Activated naive CD8-positive, alpha-beta T cell treated with anti-CD3 and anti-CD28 coated beads for 36 hours (primary cell): ENCODE results near the gene PARVG. TPM values are rescaled to one million over a fixed set of nuclear protein-coding genes. Genes with fewer than 3 reads are reported as not detected.
"Not testable (repeated sequence)": the region's sequence is repeated elsewhere in the genome, so short reads cannot be mapped to it uniquely, and the experiment has no call there.

ENCODE experiments used
- DNase-seq: peaks from one replicate; pipeline ENCODE4 v3.0.0; 2021
- H3K27ac Mint-ChIP-seq: one replicate; pipeline ENCODE4 v1.8.0; 2022; ENCODE audit warnings: mild to moderate bottlenecking, moderate library complexity, mixed read lengths
- H3K27me3 Mint-ChIP-seq: one replicate; pipeline ENCODE4 v1.8.0; 2022; ENCODE audit warnings: mild to moderate bottlenecking, mixed read lengths
- H3K36me3 Mint-ChIP-seq: one replicate; pipeline ENCODE4 v1.8.0; 2021; ENCODE audit warnings: mild to moderate bottlenecking, mixed read lengths
- H3K4me1 Mint-ChIP-seq: one replicate; pipeline ENCODE4 v1.8.0; 2021; ENCODE audit warnings: mixed read lengths
- H3K4me3 Mint-ChIP-seq: one replicate; pipeline ENCODE4 v1.8.0; 2022; ENCODE audit warnings: mild to moderate bottlenecking, moderate library complexity, mixed read lengths
- H3K9me3 Mint-ChIP-seq: one replicate; pipeline ENCODE4 v1.8.0; 2022; ENCODE audit warnings: mixed read lengths
- total RNA-seq, 2 experiments: library from RNA; stranded (reverse); gene quantifications; one replicate each; pipeline ENCODE4 v1.2.3, GENCODE V29; 2021

Gene PARVG
- total RNA-seq, 2 experiments from 2014 or later = 68.7 to 72.9 TPM

DNA sequence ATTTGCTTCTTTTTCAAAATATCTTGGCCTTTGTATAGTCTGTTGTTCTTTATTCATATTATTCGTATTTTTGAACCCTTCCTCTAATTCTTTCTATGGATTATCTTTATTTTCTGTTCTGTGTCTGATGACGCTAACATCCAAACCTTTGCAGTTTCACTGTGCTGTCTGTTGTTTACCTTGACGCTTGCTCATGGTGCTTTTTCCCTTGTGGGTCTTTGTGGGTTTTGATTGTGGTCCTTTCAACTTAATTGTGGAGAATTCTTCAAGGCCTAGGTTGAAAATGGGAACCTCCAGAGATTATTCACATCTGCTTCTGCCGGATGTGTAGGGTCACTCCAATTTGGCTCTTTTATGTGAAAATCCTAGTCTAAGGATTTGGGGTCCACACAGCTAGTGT lies 34.6 kb downstream of the PARVG start:
- Mint-ChIP-seq H3K27me3 (no peaks in the 10 kb centered on the region), H3K9me3 (peaks cover 4% of the 10 kb centered on the region), H3K27ac (no peak overlapping the region), H3K4me1 (no peaks in the 10 kb centered on the region), H3K4me3 (no peak overlapping the region), H3K36me3 (peaks cover 10% of the 10 kb centered on the region)
- DNase-seq = no peak

DNA sequence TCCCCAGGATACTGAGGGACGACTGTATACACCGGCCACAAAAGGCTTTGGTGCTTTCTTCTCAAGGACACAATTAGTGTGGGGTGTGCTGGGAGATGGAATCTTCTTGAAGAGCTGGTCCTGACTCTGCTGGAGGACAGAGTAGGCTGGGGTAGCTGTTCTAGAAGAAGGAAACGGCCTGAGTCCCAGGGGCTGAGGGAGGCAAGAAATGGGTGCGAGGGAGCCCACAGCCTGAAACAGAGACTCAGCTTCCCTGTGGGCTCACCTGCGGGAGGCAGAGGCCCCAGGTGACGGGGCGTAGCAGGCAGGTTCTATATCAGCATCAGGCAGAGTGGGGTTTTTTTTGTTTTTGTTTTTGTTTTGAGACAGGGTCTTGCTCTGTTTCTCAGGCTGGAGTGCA lies 36.6 kb downstream of the PARVG start:
- Mint-ChIP-seq H3K9me3 (no peaks in the 10 kb centered on the region), H3K27ac (no peak overlapping the region), H3K27me3 (no peaks in the 10 kb centered on the region), H3K4me1 (no peaks in the 10 kb centered on the region), H3K36me3 (no peaks in the 10 kb centered on the region), H3K4me3 (no peak overlapping the region)
- DNase-seq = no peak

DNA sequence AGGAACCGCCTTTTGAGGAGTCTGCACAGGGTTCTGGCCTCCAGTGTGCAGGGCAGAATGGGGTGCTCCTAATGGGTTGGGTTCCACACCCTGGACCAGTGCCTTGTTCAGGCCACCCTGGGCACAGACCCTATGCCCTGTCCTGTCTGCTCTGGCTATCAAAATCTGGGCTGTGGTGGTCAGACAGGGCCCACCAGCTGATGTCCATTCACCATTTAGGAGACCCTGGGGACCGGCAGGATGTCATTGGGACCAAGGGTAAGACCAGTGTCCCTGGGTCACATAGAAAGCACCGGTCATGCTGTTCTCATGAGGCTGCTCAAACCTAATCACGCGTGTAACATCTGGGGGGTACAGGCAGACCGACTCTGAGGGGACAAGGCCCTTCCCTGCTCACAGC lies 37.3 kb downstream of the PARVG start:
- Mint-ChIP-seq H3K36me3 (no peaks in the 10 kb centered on the region), H3K27ac (no peak overlapping the region), H3K4me3 (no peak overlapping the region), H3K27me3 (no peaks in the 10 kb centered on the region), H3K4me1 (no peaks in the 10 kb centered on the region), H3K9me3 (no peaks in the 10 kb centered on the region)
- DNase-seq = no peak

DNA sequence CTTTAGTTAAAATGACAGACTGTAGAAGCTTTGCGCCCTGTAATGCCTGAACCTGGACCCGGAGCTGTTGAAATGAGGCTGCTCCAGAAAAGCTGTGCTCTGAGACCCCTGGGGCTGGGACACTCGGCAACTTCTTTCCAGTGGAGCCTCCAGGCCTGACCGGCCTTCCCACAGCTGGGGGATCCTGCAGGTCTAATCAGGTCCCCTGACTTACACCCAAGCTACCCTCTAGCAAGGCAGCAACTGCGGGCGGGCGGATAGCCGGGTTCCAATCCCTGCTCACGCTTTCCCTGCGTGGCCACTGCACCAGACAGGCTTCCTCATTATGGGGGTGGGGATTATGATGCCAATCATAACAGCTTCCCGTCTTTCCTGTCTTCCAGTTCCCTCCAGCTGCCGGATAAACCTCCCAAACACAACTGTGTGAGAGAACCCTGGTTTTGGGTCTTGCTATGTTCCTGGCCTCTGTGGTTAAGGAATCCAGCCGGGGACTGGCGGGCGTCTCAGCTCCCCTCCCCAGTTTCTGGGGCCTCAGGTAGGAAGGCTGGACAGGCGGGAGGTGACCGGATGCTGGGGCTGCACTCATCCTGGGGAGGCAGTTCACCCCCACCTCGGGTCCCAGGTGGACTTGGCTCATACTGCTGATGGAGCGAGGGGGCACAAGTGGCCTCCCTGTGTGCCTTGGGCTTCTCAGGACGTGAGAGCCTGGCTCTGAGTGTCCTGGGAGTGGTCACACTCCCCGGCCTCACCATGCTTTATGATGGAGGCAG lies 38.6 kb downstream of the PARVG start:
- Mint-ChIP-seq H3K27ac (no peak overlapping the region), H3K27me3 (no peaks in the 10 kb centered on the region), H3K36me3 (no peaks in the 10 kb centered on the region), H3K4me3 (no peak overlapping the region), H3K4me1 (no peaks in the 10 kb centered on the region), H3K9me3 (no peaks in the 10 kb centered on the region)
- no peak for DNase-seq

DNA sequence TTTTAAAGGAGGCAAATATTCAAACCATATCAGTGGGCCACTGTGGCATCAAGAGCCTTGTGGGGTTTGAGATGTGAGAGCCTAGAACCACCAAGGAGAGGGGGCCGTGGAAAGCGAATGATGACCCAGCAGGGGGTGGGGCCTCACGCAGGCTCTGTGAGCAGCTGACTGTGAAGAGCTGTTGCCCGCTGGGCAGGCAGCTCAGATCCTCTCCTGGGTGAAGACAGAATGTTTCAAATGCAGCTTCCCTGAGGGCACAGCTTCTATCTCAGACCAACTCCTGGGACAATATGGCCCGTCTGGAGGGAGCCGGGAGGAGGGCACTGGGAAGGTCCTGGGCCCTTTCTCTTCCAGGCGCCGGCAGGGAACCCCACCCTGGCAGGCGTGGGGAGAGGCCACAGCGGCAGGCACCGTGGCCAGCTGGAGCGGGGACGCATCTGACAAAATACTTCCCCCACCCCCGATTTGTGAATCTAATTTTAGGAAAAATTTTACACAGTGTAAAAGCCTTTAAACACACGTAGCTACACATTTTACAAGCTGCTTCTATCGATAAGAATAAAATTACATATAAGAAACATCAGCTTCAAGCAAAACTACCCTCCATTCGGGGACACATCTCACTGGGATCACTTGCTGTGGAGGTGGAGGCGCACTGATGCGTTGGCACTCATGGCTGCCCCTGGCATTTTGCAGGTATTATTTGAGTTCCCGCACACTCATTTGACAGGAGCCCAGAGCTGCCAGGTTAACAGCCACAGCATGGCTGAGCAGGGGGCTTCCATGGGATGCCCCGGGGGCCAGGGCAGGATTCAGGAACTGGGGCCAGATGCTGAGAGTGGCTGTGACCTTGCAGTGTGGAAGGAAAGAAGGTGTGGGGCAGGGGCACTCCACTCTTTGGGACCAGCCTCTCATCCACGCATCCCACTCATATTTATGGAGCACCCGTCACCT lies 40.3 kb downstream of the PARVG start:
- Mint-ChIP-seq H3K27me3 (no peaks in the 10 kb centered on the region), H3K9me3 (no peaks in the 10 kb centered on the region), H3K27ac (no peak overlapping the region), H3K4me1 (no peaks in the 10 kb centered on the region), H3K36me3 (no peaks in the 10 kb centered on the region), H3K4me3 (no peak overlapping the region)
- DNase-seq = no peak

DNA sequence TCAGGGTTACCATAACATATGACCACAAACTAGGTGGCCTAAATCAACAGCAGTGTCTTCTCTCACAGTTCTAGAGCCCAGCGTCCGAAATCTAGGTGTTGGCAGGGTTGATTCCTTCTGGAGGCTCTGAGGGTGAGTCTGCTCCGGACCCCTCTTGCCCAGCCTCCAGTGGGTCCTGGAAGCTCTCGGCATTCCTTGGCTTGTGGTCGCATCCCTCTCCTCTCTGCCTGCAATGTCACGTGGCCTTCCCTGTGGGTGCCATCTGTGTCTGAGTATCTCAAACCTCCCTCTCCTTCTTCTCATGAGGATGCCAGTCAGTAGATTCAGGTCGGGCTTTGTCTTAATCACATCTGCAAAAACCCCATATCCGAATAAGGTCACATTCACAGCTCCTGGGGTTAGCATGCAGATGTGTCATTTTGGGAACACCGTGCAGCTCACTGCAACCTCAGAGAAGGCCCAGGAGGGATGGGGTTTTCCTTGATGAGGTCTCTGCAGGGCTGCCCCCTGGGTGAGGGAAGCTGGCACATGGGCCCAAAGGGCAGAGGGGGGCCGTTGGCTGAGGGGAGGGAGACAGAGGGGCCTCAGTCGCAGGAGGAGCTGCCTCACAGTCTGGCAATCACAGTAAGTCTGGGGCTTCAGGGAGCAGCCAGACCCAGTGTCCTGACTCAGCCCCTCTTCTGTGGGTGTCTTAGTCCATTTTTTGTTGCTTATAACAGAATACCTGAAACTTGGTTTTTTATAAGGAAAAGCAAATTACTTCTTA lies 41.2 kb downstream of the PARVG start:
- Mint-ChIP-seq H3K36me3 (no peaks in the 10 kb centered on the region), H3K4me1 (no peaks in the 10 kb centered on the region), H3K27me3 (peaks cover under 1% of the 10 kb centered on the region), H3K27ac (no peak overlapping the region), H3K9me3 (no peaks in the 10 kb centered on the region), H3K4me3 (no peak overlapping the region)
- DNase-seq = no peak

DNA sequence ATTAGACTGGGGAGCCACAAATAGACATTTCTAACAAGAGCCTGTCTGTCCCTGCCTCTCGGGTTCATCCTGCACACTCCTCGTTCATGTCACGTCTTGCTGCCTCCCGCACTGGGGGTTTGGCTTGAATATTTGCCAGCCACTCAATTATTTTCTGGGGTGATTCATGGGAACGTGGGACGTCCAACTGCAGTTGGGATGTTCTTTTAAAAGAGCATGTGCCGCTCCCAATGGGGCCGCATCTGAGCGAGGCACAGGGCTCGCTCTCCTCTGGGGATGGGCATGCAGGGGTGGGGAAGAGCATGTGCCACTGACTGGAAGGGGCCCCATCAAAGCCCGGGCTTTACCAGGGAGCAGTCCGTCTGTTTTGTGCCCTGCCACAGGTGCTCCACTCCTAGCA lies 43.4 kb downstream of the PARVG start:
- no peak overlapping the region for H3K4me3 Mint-ChIP-seq
- H3K9me3 Mint-ChIP-seq = peaks cover under 1% of the 10 kb centered on the region
- H3K36me3 Mint-ChIP-seq = no peaks in the 10 kb centered on the region
- peaks cover 3% of the 10 kb centered on the region for H3K27me3 Mint-ChIP-seq
- H3K27ac Mint-ChIP-seq = no peak overlapping the region
- DNase-seq = no peak
- no peaks in the 10 kb centered on the region for H3K4me1 Mint-ChIP-seq

DNA sequence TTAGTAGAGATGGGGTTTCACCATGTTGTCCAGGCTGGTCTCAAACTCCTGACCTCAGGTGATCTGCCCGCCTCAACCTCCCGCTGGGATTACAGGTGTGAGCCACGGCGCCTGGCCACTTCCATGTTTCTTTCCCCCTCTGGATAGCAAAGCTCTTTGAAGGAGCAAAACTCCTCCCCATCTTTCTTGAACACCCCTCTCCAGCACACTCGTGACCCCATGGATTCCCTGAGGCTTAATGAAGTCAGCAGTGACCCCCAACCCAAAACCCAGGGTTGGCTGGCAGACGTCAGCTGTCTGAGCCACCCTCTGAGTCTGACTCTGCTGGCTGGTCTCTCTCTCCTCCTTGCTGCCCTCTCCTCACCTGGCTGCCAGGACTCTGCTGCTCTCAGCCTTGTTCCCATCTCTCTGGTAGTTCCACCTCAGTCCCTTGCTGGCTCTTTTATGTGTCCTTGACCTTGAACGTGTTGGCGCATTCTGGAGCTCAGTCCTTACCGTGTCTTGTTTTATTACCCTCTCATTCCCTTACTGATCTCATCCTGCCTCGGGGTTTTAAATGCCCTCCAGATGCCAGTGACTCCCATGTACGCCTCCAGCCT lies 44.5 kb downstream of the PARVG start:
- H3K27ac Mint-ChIP-seq = no peak overlapping the region
- no peak for DNase-seq
- no peaks in the 10 kb centered on the region for H3K4me1 Mint-ChIP-seq
- no peaks in the 10 kb centered on the region for H3K36me3 Mint-ChIP-seq
- peaks cover 3% of the 10 kb centered on the region for H3K27me3 Mint-ChIP-seq
- H3K9me3 Mint-ChIP-seq = peaks cover 5% of the 10 kb centered on the region
- H3K4me3 Mint-ChIP-seq = no peak overlapping the region

DNA sequence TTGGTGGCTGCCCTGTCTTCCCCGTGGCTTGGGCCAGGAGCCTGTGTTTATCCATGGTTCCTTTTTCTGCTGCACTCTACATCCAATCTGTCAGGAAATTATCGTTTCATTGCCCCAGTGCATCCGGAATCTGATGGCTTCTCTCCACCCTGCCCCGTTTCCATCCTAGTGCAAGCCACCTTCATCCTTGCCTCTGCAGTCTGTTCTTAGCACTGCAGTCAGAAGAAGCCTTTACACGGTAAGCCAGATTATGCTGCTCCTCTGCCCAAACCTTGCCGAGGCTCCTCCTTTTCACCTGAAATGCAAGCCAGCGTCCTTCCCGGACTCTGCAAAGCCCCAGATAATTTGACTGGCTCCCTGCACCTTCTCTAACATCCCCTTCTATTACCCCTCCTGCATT lies 45.1 kb downstream of the PARVG start:
- Mint-ChIP-seq H3K4me1 (no peaks in the 10 kb centered on the region), H3K27me3 (peaks cover 3% of the 10 kb centered on the region), H3K36me3 (no peaks in the 10 kb centered on the region), H3K4me3 (no peak overlapping the region), H3K27ac (no peak overlapping the region), H3K9me3 (peaks cover 5% of the 10 kb centered on the region)
- DNase-seq = no peak

DNA sequence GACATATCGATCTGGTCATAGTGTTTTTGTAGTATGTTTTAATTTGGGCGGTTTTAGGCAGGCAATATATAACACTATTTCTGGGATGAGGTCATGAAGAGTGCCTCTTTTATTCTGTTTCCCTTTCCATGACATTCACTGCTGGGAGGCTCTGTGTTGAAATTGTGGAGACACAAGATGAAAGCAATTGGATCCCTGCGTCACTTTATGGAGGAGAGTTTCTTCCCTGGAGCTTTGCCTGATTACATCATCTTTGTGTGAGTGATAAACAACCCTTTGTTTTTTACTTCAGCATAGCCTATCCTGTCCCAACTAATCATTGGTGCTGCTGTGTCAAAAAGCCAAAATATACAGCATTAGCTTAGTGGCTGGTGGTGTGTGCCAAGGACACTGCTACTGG lies 48.6 kb downstream of the PARVG start:
- Mint-ChIP-seq H3K27ac (no peak overlapping the region), H3K36me3 (no peaks in the 10 kb centered on the region), H3K27me3 (peaks cover 3% of the 10 kb centered on the region), H3K4me3 (no peak overlapping the region), H3K4me1 (no peaks in the 10 kb centered on the region), H3K9me3 (peaks cover 5% of the 10 kb centered on the region)
- DNase-seq = no peak

DNA sequence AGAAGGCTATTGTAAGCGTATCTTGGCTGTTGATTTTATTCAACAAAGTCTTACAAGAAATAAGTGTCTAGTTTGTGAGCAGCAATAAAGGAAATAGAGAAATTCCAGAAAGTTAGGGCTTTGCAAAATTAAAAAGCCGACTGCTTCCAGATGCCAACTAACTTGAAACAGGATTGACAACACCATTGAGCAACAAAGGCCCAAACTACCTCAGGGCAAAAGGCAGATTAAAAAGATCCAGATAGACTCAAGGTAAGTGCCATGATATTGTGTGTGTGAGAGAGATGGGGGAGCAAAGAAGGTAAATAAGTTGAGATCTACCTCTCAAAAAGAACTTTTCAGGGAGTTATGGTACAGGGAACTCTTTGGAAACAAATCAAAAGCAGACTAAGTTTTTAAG lies 49.1 kb downstream of the PARVG start:
- no peaks in the 10 kb centered on the region for H3K36me3 Mint-ChIP-seq
- no peaks in the 10 kb centered on the region for H3K4me1 Mint-ChIP-seq
- H3K9me3 Mint-ChIP-seq = peaks cover 5% of the 10 kb centered on the region
- no peak overlapping the region for H3K27ac Mint-ChIP-seq
- H3K27me3 Mint-ChIP-seq = peaks cover 3% of the 10 kb centered on the region
- no peak overlapping the region for H3K4me3 Mint-ChIP-seq
- no peak for DNase-seq

DNA sequence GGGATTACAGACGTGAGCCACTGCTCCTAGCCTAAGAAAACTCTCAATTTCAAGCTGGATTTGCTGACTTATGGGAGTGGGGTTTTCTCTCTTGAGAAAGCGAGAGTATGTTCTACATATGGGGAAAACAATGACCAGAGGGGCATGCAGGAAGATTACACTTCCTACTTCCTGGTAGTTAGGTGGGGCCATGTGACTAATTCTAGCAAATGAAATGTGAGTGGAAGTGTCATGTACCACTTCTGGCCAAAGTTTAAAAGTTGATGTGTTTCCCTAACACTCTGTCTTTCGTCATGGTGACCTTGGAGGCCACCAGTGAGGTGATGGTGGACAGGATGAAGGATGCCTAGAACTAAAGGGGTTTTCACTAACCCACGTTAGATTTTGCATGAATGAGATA lies 50.5 kb downstream of the PARVG start:
- H3K27me3 Mint-ChIP-seq = peaks cover 3% of the 10 kb centered on the region
- no peaks in the 10 kb centered on the region for H3K36me3 Mint-ChIP-seq
- peaks cover 5% of the 10 kb centered on the region for H3K9me3 Mint-ChIP-seq

DNA sequence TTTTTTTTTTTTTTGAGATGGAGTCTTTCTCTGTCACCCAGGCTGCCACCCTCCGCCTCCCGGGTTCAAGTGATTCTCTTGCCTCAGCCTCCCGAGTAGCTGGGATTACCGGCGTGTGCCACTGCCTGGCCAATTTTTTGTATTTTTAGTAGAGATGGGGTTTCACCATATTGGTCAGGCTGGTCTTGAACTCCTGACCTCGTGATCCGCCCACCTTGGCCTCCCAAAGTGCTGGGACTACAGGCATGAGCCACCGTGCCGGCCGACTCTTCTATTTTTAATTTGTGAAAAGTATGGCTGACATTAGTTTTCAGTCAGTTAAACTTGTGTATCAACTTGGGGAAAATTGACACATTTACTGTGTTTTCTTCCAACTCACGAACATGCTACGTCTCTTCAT lies 53.6 kb downstream of the PARVG start:
- H3K9me3 Mint-ChIP-seq, H3K36me3 Mint-ChIP-seq, DNase-seq, H3K4me1 Mint-ChIP-seq, H3K4me3 Mint-ChIP-seq, H3K27me3 Mint-ChIP-seq, H3K27ac Mint-ChIP-seq: not testable (repeated sequence)

More for the DNA sequence above, 50.5 kb downstream of the PARVG start:
- DNase-seq = no peak
- no peak overlapping the region for H3K4me3 Mint-ChIP-seq
- H3K27ac Mint-ChIP-seq = no peak overlapping the region
- H3K4me1 Mint-ChIP-seq = no peaks in the 10 kb centered on the region

DNA sequence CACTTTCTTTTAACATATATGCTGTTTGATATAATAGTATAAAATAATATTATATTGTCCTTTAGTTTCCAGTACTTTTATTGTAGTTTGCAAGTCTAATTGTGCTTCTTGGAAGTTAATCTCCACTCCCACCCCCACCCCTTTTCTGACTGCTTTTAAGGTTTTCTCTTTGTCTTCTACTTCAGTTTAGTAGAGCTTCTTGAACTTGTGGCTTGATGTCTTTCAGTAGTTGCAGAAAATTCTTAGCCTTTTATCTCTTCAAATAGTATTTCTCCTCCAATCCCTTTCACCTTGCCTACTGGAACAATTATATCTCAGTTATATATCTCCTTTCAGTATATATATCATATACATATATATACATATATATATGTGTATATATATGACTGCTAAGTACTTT lies 56.6 kb downstream of the PARVG start:
- no peaks in the 10 kb centered on the region for H3K36me3 Mint-ChIP-seq
- no peaks in the 10 kb centered on the region for H3K9me3 Mint-ChIP-seq
- no peak overlapping the region for H3K27ac Mint-ChIP-seq
- peaks cover 10% of the 10 kb centered on the region for H3K27me3 Mint-ChIP-seq
- H3K4me1 Mint-ChIP-seq = no peaks in the 10 kb centered on the region
- no peak overlapping the region for H3K4me3 Mint-ChIP-seq
- DNase-seq = no peak

DNA sequence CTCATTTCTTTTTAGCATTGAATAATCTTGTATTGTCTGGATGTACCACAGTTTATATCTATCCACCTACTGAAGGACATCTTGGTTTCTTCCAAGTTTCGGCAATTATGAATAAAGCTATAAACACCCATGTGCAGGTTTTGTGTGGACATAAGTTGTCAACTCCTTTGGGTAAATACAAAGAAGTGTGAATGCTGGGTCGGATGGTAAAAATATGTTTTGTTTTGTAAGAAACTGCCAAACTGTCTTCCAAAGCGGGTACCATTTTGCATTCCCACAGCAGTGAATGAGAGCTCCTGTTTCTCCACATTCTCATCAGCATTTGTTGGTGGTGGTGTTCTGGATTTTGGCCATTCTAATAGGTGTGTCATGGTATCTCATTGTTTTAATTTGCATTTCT lies 60.4 kb downstream of the PARVG start:
- H3K27me3 Mint-ChIP-seq = peaks cover 14% of the 10 kb centered on the region

More for the DNA sequence above, 60.4 kb downstream of the PARVG start:
- not testable (repeated sequence) for H3K9me3 Mint-ChIP-seq, H3K36me3 Mint-ChIP-seq, H3K4me3 Mint-ChIP-seq, H3K4me1 Mint-ChIP-seq, H3K27ac Mint-ChIP-seq, DNase-seq
